Osteoblast (primary cell): ENCODE results near the gene SHISA7. TPM values are rescaled to one million over a fixed set of nuclear protein-coding genes. Genes with fewer than 3 reads are reported as not detected.
A peak's percentile ranks its signal among the peaks of the same experiment; 100 is the strongest.

Experiments
- DNase-seq: peaks from one replicate; pipeline ENCODE4 v3.0.0; 2011; ENCODE audit warnings: low spot score, mixed read lengths; ENCODE audit not compliant: insufficient read length; ENCODE audit errors: missing footprints
- H2AFZ ChIP-seq: 2 replicates; pipeline ENCODE4 v1.6.0; 2011; ENCODE audit warnings: mild to moderate bottlenecking, low read length
- H3K27ac ChIP-seq: 2 replicates; pipeline ENCODE4 v1.5.1; 2011; ENCODE audit warnings: mild to moderate bottlenecking, low read depth, low read length, moderate library complexity
- H3K27me3 ChIP-seq: 2 replicates; pipeline ENCODE4 v1.6.0; 2012; ENCODE audit warnings: mild to moderate bottlenecking, control low read depth, inconsistent platforms, low read length, moderate library complexity; ENCODE audit not compliant: insufficient read depth
- H3K36me3 ChIP-seq: 2 replicates; pipeline ENCODE4 v1.5.1; 2011; ENCODE audit warnings: mild to moderate bottlenecking, low read length, control low read depth, moderate library complexity; ENCODE audit not compliant: insufficient read depth
- H3K4me1 ChIP-seq: 2 replicates; pipeline ENCODE4 v1.5.1; 2011; ENCODE audit warnings: mild to moderate bottlenecking, low read length, control low read depth, moderate library complexity; ENCODE audit not compliant: insufficient read depth
- H3K4me2 ChIP-seq: 2 replicates; pipeline ENCODE4 v1.6.0; 2011; ENCODE audit warnings: mild to moderate bottlenecking, low read length; ENCODE audit not compliant: insufficient read depth
- H3K4me3 ChIP-seq: fragments of 200-600 bp; sonication (generic); 3 replicates; pipeline ENCODE4 v1.5.1; 2012; ENCODE audit warnings: mild to moderate bottlenecking, low read length, inconsistent platforms; ENCODE audit not compliant: insufficient read depth
- H3K79me2 ChIP-seq: 2 replicates; pipeline ENCODE4 v1.6.0; 2012; ENCODE audit warnings: mild to moderate bottlenecking, low read length, control low read depth, inconsistent platforms; ENCODE audit not compliant: insufficient read depth
- H3K9me3 ChIP-seq: 2 replicates; pipeline ENCODE4 v1.5.1; 2011; ENCODE audit warnings: low read depth, low read length, control low read depth
- H4K20me1 ChIP-seq: 2 replicates; pipeline ENCODE4 v1.6.0; 2012; ENCODE audit warnings: mild to moderate bottlenecking, low read length, control low read depth; ENCODE audit not compliant: insufficient read depth
- CTCF ChIP-seq: IDR thresholded peaks from 2 replicates; pipeline ENCODE4 v1.5.1; 2011; ENCODE audit warnings: mild to moderate bottlenecking, low read depth, low read length, moderate library complexity; ENCODE audit errors: extremely low read depth
- total RNA-seq: library from RNA; depleted of rRNA; stranded (reverse); fragments of >200 nt; gene quantifications from 2 replicates; pipeline ENCODE4 v1.2.3, GENCODE V29; 2012

The SHISA7 gene
- total RNA-seq, 1 donor: not detected

DNA sequence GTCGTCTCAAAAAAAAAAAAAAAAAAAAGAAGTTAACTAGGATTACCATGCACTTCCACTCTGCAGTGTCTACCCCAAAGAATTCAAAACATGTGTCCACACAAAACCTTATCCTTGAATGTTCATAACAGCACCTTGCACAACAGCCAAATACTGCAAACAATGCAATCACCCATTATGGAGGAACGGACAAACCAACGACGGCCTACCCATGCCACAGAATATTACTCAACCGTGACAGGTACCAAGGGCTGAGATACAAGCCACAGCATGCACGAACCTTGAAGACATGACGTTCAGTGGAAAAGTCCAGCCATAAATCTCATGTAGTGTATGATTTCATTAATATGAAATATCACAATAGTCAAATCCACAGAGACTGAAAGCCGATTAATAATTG, 3.0 kb upstream of the SHISA7 start:
- Histone ChIP-seq H3K36me3 (no peaks in the 10 kb centered on the region), H3K4me1 (no peaks in the 10 kb centered on the region), H3K27ac (no peak overlapping the region), H2AFZ (no peak overlapping the region), H4K20me1 (no peaks in the 10 kb centered on the region), H3K79me2 (no peaks in the 10 kb centered on the region), H3K27me3 (peaks cover 72% of the 10 kb centered on the region), H3K4me3 (no peak overlapping the region), H3K4me2 (no peak overlapping the region), H3K9me3 (no peaks in the 10 kb centered on the region)
- no peak for TF ChIP-seq CTCF
- peak; percentile 32 for DNase-seq

DNA sequence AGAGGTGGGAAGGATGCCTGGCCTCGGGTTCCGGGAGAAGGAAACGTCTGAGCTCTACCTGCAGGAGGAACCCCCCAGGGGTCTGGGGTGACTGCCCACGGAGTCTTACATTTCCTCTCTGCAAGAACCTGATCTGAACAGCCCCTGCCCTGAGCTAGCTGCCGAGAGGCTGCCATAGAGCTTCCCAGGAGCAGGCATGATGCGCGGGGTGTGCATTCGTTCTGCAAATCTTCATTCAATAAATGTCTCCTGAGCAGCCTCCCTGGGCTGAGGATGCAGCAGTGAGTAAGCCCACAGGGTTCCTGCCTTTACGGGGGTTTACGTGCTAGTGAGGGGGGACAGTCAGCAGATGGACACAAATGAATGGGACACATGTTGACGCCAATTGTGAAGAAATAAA, 1.5 kb upstream of the SHISA7 start:
- Histone ChIP-seq H3K79me2 (no peaks in the 10 kb centered on the region), H3K27me3 (peaks cover 72% of the 10 kb centered on the region), H4K20me1 (no peaks in the 10 kb centered on the region), H3K36me3 (no peaks in the 10 kb centered on the region), H3K4me3 (no peak overlapping the region), H3K4me1 (no peaks in the 10 kb centered on the region), H3K9me3 (no peaks in the 10 kb centered on the region), H3K27ac (no peak overlapping the region), H2AFZ (no peak overlapping the region), H3K4me2 (no peak overlapping the region)
- peak; percentile 81 for DNase-seq
- no peak for TF ChIP-seq CTCF

GRCh38 chr19:55443824-55444480, 852 bp upstream of the SHISA7 start:
- Histone ChIP-seq H3K4me3 (no peak overlapping the region), H3K27ac (no peak overlapping the region), H3K4me2 (no peak overlapping the region), H3K9me3 (no peaks in the 10 kb centered on the region), H3K79me2 (no peaks in the 10 kb centered on the region), H3K27me3 (peaks cover 67% of the 10 kb centered on the region), H2AFZ (no peak overlapping the region), H3K36me3 (no peaks in the 10 kb centered on the region), H3K4me1 (no peaks in the 10 kb centered on the region), H4K20me1 (no peaks in the 10 kb centered on the region)
- peak; percentile 78 for DNase-seq
- no peak for TF ChIP-seq CTCF

DNA sequence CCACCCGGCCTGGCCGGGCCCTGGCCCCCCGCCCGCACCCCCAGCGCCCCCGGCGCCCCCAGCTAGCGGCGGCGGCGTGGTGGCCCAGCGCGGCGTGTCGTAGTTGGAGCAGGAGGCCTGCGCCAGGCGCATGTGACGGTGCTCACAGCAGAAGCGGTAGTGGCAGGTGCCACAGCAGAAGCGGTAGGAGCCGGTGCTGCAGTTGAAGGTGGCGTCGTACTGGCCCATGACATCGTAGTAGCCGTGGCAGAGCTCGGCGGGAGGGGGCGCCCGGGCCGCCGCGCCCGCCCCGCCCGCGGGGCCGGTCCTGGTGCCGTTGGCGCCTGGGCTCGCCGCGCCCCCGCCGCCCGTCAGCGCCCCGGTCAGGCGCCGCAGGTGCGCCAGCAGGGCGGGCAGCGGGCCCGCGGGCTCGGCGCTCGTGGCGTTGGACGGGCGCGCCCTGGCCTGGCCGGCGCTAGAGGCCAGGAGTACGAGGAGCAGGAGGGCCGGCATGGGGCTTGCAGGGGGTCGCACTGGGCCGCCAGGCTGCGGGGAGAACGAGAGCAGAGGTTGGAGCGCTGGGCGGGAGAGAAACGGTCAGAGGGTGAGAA, 633 bp downstream of the SHISA7 start:
- H3K27ac ChIP-seq: no peak overlapping the region
- no peaks in the 10 kb centered on the region for H4K20me1 ChIP-seq
- H3K4me3 ChIP-seq: no peak overlapping the region
- H2AFZ ChIP-seq: no peak overlapping the region
- peak; percentile 72 for DNase-seq
- no peaks in the 10 kb centered on the region for H3K4me1 ChIP-seq
- peaks cover 60% of the 10 kb centered on the region for H3K27me3 ChIP-seq
- no peaks in the 10 kb centered on the region for H3K36me3 ChIP-seq
- no peaks in the 10 kb centered on the region for H3K79me2 ChIP-seq
- H3K9me3 ChIP-seq: no peaks in the 10 kb centered on the region
- no peak overlapping the region for H3K4me2 ChIP-seq
- TF ChIP-seq CTCF: no peak
